ENCODE results near the gene PREB. TPM values are rescaled to one million over a fixed set of nuclear protein-coding genes. Genes with fewer than 3 reads are reported as not detected.

The PREB gene
- total and polyA plus RNA-seq, 2 of the 13 experiments (the other 11 are each of a cell fraction or from before 2014, with no cell fraction given), result 112 to 192 TPM

DNA sequence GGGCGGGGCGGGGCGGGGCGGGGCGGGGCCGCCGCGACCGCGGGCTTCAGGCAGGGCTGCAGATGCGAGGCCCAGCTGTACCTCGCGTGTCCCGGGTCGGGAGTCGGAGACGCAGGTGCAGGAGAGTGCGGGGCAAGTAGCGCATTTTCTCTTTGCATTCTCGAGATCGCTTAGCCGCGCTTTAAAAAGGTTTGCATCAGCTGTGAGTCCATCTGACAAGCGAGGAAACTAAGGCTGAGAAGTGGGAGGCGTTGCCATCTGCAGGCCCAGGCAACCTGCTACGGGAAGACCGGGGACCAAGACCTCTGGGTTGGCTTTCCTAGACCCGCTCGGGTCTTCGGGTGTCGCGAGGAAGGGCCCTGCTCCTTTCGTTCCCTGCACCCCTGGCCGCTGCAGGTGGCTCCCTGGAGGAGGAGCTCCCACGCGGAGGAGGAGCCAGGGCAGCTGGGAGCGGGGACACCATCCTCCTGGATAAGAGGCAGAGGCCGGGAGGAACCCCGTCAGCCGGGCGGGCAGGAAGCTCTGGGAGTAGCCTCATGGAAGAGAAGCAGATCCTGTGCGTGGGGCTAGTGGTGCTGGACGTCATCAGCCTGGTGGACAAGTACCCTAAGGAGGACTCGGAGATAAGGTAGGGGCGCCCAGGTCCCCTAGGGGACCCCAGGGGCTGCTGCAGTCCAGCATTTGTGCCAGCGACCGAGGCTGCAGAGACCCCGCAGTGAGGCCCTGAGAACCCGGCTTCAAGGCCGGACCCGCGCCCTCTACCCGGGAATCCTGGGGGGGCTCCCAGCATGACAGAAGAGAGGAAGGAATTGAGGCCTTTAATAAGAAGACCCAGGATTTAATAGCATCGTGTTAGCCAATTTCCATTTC lies 47.5 kb downstream of the PREB start, which contains the start of gene KHK (continued):
- TF ChIP-seq ZNF432 (CRISPR knock-in tag; IDR thresholded peaks at IDR 0.05; ENCODE audit: borderline replicate concordance) (no peak), SP5 (CRISPR knock-in tag; IDR thresholded peaks at IDR 0.05; ENCODE audit: borderline replicate concordance, low read depth) (no peak; the same call in 1 of the 2 replicates), FOSL2 (CRISPR knock-in tag; IDR thresholded peaks at IDR 0.05) (no peak), HMG20B (CRISPR knock-in tag; conservative IDR thresholded peaks at IDR 0.05) (no peak), ZBTB7B (CRISPR knock-in tag; IDR thresholded peaks at IDR 0.05) (peak; percentile 34; the same call in 1 of the 2 replicates), ZNF207 (IDR thresholded peaks at IDR 0.05; ENCODE audit: borderline replicate concordance) (no peak), CBX2 (IDR thresholded peaks at IDR 0.05; ENCODE audit: low read depth, low read length) (no peak), CBX2 (CRISPR knock-in tag; IDR thresholded peaks at IDR 0.05; ENCODE audit: low read depth) (no peak), ZNF7 (CRISPR knock-in tag; IDR thresholded peaks at IDR 0.05) (no peak), GABPA (IDR thresholded peaks at IDR 0.05; ENCODE audit: low read depth, low read length) (no peak), GABPA (CRISPR knock-in tag; IDR thresholded peaks at IDR 0.05; ENCODE audit: low read depth) (peak; percentile 34), SIN3B (IDR thresholded peaks at IDR 0.05; ENCODE audit: low read length) (no peak), FIP1L1 (IDR thresholded peaks at IDR 0.05; ENCODE audit: borderline replicate concordance, insufficient read depth, low read depth, low read length) (no peak), KLF9 (CRISPR knock-in tag; IDR thresholded peaks at IDR 0.05; ENCODE audit: low read depth) (no peak)
- TF ChIP-seq, protein P1, sequence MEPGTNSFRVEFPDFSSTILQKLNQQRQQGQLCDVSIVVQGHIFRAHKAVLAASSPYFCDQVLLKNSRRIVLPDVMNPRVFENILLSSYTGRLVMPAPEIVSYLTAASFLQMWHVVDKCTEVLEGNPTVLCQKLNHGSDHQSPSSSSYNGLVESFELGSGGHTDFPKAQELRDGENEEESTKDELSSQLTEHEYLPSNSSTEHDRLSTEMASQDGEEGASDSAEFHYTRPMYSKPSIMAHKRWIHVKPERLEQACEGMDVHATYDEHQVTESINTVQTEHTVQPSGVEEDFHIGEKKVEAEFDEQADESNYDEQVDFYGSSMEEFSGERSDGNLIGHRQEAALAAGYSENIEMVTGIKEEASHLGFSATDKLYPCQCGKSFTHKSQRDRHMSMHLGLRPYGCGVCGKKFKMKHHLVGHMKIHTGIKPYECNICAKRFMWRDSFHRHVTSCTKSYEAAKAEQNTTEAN (CRISPR knock-in tag; conservative IDR thresholded peaks at IDR 0.05), result peak; percentile 68; the same call in 1 of the 2 replicates
- TF ChIP-seq, protein P2, sequence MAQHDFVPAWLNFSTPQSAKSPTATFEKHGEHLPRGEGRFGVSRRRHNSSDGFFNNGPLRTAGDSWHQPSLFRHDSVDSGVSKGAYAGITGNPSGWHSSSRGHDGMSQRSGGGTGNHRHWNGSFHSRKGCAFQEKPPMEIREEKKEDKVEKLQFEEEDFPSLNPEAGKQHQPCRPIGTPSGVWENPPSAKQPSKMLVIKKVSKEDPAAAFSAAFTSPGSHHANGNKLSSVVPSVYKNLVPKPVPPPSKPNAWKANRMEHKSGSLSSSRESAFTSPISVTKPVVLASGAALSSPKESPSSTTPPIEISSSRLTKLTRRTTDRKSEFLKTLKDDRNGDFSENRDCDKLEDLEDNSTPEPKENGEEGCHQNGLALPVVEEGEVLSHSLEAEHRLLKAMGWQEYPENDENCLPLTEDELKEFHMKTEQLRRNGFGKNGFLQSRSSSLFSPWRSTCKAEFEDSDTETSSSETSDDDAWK (CRISPR knock-in tag; IDR thresholded peaks at IDR 0.05), result no peak
- TF ChIP-seq, protein P3, sequence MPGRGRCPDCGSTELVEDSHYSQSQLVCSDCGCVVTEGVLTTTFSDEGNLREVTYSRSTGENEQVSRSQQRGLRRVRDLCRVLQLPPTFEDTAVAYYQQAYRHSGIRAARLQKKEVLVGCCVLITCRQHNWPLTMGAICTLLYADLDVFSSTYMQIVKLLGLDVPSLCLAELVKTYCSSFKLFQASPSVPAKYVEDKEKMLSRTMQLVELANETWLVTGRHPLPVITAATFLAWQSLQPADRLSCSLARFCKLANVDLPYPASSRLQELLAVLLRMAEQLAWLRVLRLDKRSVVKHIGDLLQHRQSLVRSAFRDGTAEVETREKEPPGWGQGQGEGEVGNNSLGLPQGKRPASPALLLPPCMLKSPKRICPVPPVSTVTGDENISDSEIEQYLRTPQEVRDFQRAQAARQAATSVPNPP (CRISPR knock-in tag; IDR thresholded peaks at IDR 0.05), result no peak
- TF ChIP-seq, protein P4, sequence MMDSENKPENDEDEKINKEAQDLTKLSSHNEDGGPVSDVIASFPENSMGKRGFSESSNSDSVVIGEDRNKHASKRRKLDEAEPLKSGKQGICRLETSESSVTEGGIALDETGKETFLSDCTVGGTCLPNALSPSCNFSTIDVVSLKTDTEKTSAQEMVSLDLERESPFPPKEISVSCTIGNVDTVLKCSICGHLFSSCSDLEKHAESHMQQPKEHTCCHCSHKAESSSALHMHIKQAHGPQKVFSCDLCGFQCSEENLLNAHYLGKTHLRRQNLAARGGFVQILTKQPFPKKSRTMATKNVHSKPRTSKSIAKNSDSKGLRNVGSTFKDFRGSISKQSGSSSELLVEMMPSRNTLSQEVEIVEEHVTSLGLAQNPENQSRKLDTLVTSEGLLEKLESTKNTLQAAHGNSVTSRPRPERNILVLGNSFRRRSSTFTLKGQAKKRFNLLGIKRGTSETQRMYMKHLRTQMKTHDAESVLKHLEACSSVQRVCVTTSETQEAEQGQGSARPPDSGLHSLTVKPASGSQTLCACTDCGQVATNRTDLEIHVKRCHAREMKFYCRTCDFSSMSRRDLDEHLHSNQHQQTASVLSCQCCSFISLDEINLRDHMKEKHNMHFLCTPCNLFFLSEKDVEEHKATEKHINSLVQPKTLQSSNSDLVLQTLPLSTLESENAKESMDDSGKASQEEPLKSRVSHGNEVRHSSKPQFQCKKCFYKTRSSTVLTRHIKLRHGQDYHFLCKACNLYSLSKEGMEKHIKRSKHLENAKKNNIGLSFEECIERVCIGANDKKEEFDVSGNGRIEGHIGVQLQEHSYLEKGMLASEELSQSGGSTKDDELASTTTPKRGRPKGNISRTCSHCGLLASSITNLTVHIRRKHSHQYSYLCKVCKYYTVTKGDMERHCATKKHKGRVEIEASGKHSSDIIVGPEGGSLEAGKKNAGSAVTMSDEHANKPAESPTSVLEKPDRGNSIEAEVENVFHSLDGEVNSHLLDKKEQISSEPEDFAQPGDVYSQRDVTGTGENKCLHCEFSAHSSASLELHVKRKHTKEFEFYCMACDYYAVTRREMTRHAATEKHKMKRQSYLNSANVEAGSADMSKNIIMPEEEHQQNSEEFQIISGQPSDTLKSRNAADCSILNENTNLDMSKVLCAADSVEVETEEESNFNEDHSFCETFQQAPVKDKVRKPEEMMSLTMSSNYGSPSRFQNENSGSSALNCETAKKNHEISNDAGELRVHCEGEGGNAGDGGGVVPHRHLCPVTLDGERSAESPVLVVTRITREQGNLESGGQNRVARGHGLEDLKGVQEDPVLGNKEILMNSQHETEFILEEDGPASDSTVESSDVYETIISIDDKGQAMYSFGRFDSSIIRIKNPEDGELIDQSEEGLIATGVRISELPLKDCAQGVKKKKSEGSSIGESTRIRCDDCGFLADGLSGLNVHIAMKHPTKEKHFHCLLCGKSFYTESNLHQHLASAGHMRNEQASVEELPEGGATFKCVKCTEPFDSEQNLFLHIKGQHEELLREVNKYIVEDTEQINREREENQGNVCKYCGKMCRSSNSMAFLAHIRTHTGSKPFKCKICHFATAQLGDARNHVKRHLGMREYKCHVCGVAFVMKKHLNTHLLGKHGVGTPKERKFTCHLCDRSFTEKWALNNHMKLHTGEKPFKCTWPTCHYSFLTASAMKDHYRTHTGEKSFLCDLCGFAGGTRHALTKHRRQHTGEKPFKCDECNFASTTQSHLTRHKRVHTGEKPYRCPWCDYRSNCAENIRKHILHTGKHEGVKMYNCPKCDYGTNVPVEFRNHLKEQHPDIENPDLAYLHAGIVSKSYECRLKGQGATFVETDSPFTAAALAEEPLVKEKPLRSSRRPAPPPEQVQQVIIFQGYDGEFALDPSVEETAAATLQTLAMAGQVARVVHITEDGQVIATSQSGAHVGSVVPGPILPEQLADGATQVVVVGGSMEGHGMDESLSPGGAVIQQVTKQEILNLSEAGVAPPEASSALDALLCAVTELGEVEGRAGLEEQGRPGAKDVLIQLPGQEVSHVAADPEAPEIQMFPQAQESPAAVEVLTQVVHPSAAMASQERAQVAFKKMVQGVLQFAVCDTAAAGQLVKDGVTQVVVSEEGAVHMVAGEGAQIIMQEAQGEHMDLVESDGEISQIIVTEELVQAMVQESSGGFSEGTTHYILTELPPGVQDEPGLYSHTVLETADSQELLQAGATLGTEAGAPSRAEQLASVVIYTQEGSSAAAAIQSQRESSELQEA (CRISPR knock-in tag; IDR thresholded peaks at IDR 0.05; ENCODE audit: not compliant biosample characterization), result no peak

Measured in HepG2 (cell line).